ENCODE measurements around the gene SYP.

Gene SYP

DNA sequence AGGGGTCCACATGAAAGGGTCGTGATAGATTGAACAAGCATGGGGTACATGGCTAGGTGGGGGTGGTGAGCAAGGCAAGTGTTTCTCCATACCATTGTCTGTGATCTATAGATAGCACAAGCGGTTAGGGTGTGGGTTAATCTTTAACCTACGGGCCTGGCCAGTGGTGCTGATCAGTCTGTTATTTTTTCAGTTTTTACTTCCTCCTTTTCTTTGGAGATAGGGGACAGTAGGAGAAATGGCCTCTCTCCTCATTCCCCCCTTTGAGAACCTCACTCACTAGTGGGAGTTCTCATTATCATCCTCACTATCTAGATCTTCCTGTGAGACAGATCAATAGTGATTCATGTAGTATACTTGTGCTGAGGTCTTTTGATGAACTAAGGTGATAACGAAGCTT is 60.3 kb downstream of the SYP start:
- ATAC-seq (ENCODE audit: insufficient read depth, low read depth) (no peak), DNase-seq (no peak)
- no peak overlapping the region for H3K9ac ChIP-seq (ENCODE audit: low read depth, low read length)
- TF ChIP-seq, protein P1, sequence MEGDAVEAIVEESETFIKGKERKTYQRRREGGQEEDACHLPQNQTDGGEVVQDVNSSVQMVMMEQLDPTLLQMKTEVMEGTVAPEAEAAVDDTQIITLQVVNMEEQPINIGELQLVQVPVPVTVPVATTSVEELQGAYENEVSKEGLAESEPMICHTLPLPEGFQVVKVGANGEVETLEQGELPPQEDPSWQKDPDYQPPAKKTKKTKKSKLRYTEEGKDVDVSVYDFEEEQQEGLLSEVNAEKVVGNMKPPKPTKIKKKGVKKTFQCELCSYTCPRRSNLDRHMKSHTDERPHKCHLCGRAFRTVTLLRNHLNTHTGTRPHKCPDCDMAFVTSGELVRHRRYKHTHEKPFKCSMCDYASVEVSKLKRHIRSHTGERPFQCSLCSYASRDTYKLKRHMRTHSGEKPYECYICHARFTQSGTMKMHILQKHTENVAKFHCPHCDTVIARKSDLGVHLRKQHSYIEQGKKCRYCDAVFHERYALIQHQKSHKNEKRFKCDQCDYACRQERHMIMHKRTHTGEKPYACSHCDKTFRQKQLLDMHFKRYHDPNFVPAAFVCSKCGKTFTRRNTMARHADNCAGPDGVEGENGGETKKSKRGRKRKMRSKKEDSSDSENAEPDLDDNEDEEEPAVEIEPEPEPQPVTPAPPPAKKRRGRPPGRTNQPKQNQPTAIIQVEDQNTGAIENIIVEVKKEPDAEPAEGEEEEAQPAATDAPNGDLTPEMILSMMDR (IDR thresholded peaks at IDR 0.05; ENCODE audit: borderline replicate concordance, extremely low read depth, low read length, poor library complexity, severe bottlenecking), result no peak
- TF ChIP-seq EZH2 (IDR thresholded peaks at IDR 0.05; ENCODE audit: borderline replicate concordance, low read depth, low read length, severe bottlenecking), result no peak
- peaks cover 20% of the 10 kb centered on the region for H3K9me3 ChIP-seq (ENCODE audit: insufficient read depth, low read length, severe bottlenecking)
- no peak overlapping the region for H3K4me3 ChIP-seq (ENCODE audit: low read depth in 1 of 2, low read length in 2 of 2)
- no peak overlapping the region for H3K4me2 ChIP-seq (ENCODE audit: insufficient read depth, low read length)
- H3K36me3 ChIP-seq (ENCODE audit: insufficient read depth, low read length), result no peaks in the 10 kb centered on the region
- H3K27me3 ChIP-seq (ENCODE audit: insufficient read depth, low read length, poor library complexity), result no peaks in the 10 kb centered on the region
- no peak overlapping the region for H2AFZ ChIP-seq (ENCODE audit: low read depth, low read length)
- no peak overlapping the region for H3K27ac ChIP-seq (ENCODE audit: low read length)
- H3K4me1 ChIP-seq (ENCODE audit: insufficient read depth, low read length), result no peaks in the 10 kb centered on the region
- H4K20me1 ChIP-seq (ENCODE audit: insufficient read depth, low read length), result no peaks in the 10 kb centered on the region
- no peaks in the 10 kb centered on the region for H3K79me2 ChIP-seq (ENCODE audit: insufficient read depth, low read length)
